GM21360 (cell line): Measurements from ENCODE around the gene HSPA4L.

Source experiments
- ATAC-seq: cut with Tn5 transposase; IDR thresholded peaks from one replicate; pipeline ENCODE4 v1.9.1; 2021; ENCODE audit warnings: mild to moderate bottlenecking, moderate library complexity; ENCODE audit not compliant: unreplicated experiment

The HSPA4L gene

GRCh38 chr4:127856813-127857447 lies 74.8 kb downstream of the HSPA4L start:
- peak; percentile 83 for ATAC-seq

- ATAC-seq: no peak
These were observed 75.5 kb downstream of the HSPA4L start for GRCh38 chr4:127857641-127858040.

- no peak for ATAC-seq
These were observed 86.1 kb downstream of the HSPA4L start for GRCh38 chr4:127868196-127868595.

- ATAC-seq: no peak
These were observed 88.2 kb downstream of the HSPA4L start for GRCh38 chr4:127870281-127870680.

GRCh38 chr4:127870688-127871087 lies 88.6 kb downstream of the HSPA4L start:
- ATAC-seq: no peak

GRCh38 chr4:127875791-127876190 lies 93.7 kb downstream of the HSPA4L start:
- no peak for ATAC-seq

GRCh38 chr4:127880763-127881562 lies 98.8 kb downstream of the HSPA4L start, which contains the start of gene PLK4:
TSS of gene PLK4 (plus strand) at chr4:127880893. CDS start at chr4:127881135, 242 bp downstream.
- peak; percentile 91 for ATAC-seq

- peak; percentile 48 for ATAC-seq
These were observed 99.4 kb downstream of the HSPA4L start for GRCh38 chr4:127881563-127881864.

- no peak for ATAC-seq
These were observed 106.4 kb downstream of the HSPA4L start for GRCh38 chr4:127888559-127888958.

- no peak for ATAC-seq
These were observed 107.8 kb downstream of the HSPA4L start for GRCh38 chr4:127889903-127890302.
